GM21526 (cell line): ENCODE results near the gene MYOD1.

Source experiments
- ATAC-seq: cut with Tn5 transposase; IDR thresholded peaks from one replicate; pipeline ENCODE4 v1.9.1; 2021; ENCODE audit warnings: moderate library complexity; ENCODE audit not compliant: unreplicated experiment, low FRiP score

The MYOD1 gene

GRCh38 chr11:17700991-17701390 lies 18.4 kb upstream of the MYOD1 start:
- no peak for ATAC-seq

- no peak for ATAC-seq
Observed at GRCh38 chr11:17702876-17703275, 16.5 kb upstream of the MYOD1 start.

DNA sequence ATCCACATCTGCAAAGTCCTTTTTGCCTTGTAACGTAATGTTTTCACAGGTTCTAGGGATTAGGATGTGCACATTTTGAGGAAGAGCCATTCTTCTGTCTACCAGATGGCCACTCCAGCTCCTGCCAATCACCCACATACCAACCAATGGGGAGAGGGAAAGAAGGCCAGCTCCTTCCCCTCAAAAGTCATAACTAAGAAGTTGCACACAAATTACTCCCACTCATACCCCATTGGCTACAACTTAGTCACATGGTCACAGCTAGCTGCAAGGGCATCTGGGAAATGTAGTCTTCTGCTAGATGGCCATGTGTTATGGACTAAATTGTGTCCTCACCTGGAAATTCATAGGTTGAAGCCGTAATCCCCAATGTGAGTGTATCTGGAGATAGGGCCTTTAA lies 15.4 kb upstream of the MYOD1 start:
- ATAC-seq, result no peak

GRCh38 chr11:17707830-17708229 lies 11.5 kb upstream of the MYOD1 start:
- ATAC-seq, result no peak

DNA sequence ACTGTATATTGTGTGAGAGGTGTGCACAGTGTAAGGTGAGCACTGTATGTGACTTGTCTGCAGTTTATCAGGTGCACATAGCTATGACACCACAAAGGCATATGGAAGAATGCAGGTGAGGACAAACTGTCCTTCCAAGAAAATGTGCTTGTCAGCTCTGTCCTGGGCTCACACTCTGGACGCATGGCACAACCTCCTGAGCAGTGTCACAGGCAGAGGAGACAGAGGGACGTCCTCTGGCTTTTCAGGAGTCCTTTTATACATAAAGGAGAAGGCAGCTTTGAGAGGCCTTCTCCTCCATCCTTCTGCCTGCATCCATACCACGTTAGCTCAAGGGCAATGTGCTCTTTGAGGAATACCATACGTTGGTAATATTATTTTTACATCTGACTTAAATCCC lies 7.5 kb upstream of the MYOD1 start:
- ATAC-seq, result no peak

- no peak for ATAC-seq
Observed at GRCh38 chr11:17713851-17714250, 5.5 kb upstream of the MYOD1 start.

DNA sequence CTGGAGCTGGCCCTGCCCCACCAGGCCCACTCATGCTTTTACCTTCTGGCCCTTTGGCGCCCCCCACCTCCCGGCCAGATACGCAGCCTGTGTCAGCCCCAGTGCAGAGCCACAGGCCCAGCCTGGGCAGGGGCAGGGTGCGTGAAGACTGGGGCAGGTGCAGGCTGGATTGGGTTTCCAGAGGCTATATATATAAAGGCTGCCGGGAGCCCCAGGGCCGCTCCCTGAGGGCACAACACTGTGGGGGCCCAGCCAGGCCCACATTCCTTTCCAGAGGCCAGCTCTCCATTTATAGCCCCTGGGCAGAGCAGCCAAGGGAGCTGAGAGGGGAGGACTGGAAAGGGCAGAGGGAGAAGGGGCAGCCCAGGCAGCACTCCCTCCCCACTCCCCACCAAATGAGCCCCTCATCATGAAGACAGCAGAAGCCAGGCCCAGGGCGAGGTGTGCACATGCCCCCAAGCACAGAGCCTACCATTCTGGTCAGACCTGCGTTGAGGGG lies 5.0 kb upstream of the MYOD1 start:
- no peak for ATAC-seq

GRCh38 chr11:17714870-17715269 lies 4.5 kb upstream of the MYOD1 start:
- ATAC-seq, result no peak

- no peak for ATAC-seq
Observed at GRCh38 chr11:17716807-17717206, 2.6 kb upstream of the MYOD1 start.

DNA sequence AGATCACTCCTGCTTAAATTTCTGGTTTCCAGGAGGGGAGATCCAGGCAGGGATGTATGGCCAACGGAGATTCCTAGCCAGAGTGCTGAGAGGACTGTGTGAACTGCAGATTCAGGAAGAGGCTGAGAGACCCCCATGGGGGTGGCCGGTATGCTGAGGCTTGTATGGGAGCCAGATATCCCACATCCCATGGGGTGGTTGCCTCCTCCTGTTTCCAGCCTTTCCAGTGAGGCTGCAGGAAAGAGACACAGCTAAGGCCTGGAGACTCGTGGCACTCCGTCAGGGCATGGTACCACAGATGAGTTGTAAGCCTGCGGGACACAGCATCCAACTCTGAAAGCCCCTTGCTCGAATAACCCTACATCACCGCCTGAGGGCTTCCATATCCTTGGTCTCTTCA lies 1.4 kb upstream of the MYOD1 start:
- no peak for ATAC-seq

DNA sequence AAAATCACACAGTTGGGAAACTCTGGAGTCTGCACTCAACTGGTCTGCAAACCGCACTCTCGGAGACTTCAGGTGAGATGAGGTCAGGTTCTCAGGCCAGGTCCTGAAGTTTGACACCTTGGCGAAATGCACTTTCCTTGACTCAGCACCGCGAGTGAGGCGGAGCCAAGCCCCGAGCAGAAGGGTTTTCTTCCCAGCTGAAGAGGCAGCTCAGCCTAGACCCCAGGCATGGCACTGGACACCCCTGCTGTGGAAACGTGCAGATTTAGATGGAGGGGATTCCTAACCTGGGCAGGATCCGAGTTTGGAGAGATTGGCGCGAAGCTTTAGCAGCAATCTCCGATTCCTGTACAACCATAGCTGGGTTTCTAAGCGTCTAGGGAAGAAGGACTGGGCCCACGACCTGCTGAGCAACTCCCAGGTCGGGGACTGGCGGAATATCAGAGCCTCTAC lies 835 bp upstream of the MYOD1 start:
- no peak for ATAC-seq

DNA sequence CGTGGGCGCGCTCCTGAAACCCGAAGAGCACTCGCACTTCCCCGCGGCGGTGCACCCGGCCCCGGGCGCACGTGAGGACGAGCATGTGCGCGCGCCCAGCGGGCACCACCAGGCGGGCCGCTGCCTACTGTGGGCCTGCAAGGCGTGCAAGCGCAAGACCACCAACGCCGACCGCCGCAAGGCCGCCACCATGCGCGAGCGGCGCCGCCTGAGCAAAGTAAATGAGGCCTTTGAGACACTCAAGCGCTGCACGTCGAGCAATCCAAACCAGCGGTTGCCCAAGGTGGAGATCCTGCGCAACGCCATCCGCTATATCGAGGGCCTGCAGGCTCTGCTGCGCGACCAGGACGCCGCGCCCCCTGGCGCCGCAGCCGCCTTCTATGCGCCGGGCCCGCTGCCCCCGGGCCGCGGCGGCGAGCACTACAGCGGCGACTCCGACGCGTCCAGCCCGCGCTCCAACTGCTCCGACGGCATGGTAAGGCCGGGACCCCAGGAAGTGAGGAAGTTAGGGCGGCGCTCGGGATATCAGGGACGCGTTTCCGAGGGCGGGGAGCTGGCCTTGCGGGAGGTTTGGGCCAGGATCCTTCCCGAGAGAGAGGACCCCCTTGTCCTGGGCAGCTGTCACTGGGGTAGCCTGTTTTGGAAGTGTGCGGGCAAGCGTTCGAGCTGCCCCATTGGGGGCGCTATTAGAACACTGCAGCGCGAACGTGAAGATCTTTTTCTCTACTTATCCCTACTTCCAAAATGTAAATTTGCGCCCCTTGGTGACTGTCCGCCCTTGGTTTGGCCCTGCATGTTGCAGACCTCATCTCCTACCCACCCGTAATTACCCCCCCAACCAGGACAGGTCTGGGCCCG lies 796 bp downstream of the MYOD1 start:
- no peak for ATAC-seq

- no peak for ATAC-seq
Observed at GRCh38 chr11:17720796-17721171, 1.4 kb downstream of the MYOD1 start.

GRCh38 chr11:17721242-17721999 lies 2.0 kb downstream of the MYOD1 start:
- no peak for ATAC-seq

DNA sequence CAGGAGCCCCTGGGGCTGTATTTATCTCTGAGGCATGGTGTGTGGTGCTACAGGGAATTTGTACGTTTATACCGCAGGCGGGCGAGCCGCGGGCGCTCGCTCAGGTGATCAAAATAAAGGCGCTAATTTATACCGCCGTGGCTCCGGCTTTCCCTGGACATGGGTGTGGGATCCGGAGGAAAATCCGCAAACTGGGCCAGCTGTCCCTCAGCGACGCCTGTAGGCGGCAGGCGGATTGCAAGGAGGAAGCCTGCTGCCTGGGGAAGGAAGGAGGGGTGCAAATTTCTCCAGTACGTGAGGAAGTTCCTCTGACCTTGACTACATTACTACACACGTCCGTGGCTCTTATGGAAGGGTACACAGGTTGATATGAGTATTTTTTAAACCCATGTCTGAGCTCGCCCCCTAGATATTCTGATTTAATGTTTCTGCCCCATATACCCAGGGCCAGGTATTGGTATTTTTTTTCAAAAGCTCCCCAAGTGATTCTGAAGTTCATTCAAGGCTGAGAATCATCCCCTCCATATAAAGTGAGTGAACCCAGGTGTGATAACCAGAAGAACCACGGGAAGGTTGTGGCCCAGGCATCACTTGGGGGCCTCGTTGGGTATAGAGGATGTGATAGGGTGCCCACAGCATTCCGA lies 2.8 kb downstream of the MYOD1 start:
- ATAC-seq, result no peak

DNA sequence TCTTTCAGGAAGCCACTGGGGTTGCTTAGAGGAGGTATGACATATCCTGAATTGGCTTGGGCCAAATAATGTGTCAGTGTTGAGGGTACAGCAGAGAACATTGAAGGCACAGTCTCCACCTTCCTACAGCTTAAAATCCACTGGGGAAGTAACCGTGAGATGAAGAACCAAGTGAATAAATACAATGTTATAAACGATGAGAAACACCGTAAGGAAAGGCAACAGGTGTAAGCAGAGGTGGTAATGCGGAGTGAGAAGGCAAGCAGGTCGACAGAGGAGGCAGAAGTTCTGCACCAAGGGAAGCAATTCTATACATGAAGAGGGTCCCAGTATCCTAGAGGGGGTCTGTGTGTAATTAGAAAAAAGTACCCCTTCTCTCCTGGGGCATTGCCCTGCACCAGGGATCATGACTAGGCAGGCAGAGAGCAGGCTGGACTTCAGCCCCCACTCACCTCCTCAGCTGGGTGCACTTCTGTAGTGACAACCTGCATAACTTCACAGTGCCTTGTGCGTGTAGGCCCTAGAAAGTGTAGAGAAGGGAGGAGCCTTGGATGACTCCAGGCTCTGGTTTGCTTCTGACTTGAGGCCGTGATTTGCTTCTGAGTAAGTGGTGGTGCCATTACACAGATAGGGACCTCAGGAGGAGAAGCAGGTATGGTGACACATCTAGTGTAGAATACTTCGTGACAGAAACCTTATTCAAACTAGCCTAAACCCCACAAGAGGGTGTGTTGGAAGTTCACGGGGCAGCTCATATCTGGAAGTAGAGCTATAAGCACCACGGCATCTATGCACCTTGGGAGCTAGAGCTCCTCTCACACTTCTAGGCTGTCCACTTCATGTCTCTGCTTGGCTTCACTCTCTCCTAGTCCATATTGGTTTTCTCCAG lies 4.9 kb downstream of the MYOD1 start:
- no peak for ATAC-seq

GRCh38 chr11:17725174-17725573 lies 5.8 kb downstream of the MYOD1 start:
- ATAC-seq, result no peak

DNA sequence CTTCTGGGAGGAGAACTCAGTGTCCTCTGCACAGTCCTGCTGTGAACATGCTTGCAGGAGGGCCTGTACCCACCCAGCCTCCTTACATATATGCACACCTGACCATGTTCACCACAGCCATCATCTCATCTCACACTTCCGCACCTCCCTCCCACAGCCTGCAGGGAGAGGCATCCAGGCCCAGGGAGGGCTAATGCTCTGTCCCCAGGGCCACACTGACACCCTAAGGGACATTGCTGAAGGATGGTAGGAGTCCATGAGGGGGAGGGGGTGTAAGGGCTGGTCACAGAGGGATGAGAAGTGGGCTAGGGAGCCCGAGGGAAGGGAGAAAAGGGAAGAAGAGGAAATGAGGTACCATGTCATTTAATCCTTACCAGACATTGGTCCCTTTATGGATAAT lies 10.8 kb downstream of the MYOD1 start:
- no peak for ATAC-seq

DNA sequence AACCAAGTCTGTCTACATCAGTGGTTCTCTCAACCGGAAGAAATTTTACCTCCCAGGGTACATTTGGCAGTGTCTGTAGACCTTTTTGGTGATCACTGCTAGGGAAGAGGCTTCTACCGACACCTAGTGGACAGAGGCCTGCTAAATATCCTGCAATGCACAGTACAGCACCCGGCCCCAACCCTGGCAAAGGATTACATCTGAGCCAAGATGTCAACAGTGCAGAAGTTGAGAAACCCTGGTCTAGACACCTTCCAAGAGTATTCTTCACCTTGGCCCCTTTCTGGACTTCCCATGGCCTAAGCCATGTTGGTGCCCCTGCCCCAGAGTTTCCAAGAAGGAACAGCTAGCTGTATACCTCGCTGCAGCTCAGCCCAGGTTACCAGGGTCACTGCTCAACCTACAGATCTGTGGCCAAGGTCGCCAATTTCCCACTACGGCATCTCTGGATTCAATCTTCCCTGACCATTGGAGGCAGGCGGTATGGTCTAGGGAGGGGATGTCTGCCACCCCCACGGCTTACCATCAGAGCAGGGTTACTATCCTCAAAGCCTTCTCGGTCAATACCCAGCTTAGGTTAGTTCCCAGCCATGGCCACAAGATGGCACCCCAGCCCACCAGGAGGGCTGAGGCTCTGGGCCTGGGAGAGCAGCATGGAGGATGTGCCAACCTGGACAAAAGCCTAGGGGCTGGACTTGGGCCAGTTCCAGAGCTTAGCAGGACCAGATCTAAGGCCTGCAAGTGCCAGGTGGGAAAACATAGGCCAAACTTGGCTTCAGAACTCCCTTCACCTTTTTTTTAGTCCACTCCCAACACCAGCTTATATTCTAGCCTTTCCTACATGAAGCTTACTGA lies 11.5 kb downstream of the MYOD1 start:
- peak; percentile 64 for ATAC-seq
